IPS-18c (cell line): ENCODE data around the gene A3GALT2.

ENCODE experiments used
- H3K4me3 ChIP-seq: 2 replicates; pipeline ENCODE4 v1.7.0; 2013; ENCODE audit warnings: low read depth, mild to moderate bottlenecking, low read length, moderate library complexity; ENCODE audit not compliant: insufficient read depth
- H3K9me3 ChIP-seq: one replicate; pipeline ENCODE4 v1.6.1; 2013; ENCODE audit warnings: mild to moderate bottlenecking, low read length, moderate library complexity; ENCODE audit not compliant: control insufficient read depth, insufficient read depth

The A3GALT2 gene

GRCh38 chr1:33357099-33357498 lies 36.2 kb upstream of the A3GALT2 start:
- Histone ChIP-seq H3K9me3 (peaks cover 2% of the 10 kb centered on the region), H3K4me3 (no peak overlapping the region)

- H3K4me3 ChIP-seq, result no peak overlapping the region
- H3K9me3 ChIP-seq, result peaks cover 2% of the 10 kb centered on the region
Observed at GRCh38 chr1:33354707-33355316, 33.9 kb upstream of the A3GALT2 start.

GRCh38 chr1:33353531-33353930 lies 32.6 kb upstream of the A3GALT2 start:
- peaks cover 4% of the 10 kb centered on the region for H3K9me3 ChIP-seq
- no peak overlapping the region for H3K4me3 ChIP-seq

- no peak overlapping the region for H3K4me3 ChIP-seq
Observed at GRCh38 chr1:33351281-33351660, 30.4 kb upstream of the A3GALT2 start.

GRCh38 chr1:33350611-33351280 lies 29.8 kb upstream of the A3GALT2 start:
- H3K4me3 ChIP-seq, result peak overlapping the region; percentile 68
- H3K9me3 ChIP-seq, result peaks cover 4% of the 10 kb centered on the region

More at GRCh38 chr1:33351281-33351660, 30.4 kb upstream of the A3GALT2 start:
- H3K9me3 ChIP-seq, result peaks cover 4% of the 10 kb centered on the region

GRCh38 chr1:33349778-33350610 lies 29.1 kb upstream of the A3GALT2 start:
- Histone ChIP-seq H3K4me3 (peak overlapping the region; percentile 68), H3K9me3 (peaks cover 4% of the 10 kb centered on the region)

GRCh38 chr1:33349081-33349759 lies 28.3 kb upstream of the A3GALT2 start:
- H3K9me3 ChIP-seq, result peaks cover 4% of the 10 kb centered on the region
- H3K4me3 ChIP-seq, result peak overlapping the region; percentile 50

GRCh38 chr1:33348676-33349080 lies 27.8 kb upstream of the A3GALT2 start:
- Histone ChIP-seq H3K9me3 (peaks cover 4% of the 10 kb centered on the region), H3K4me3 (peak overlapping the region; percentile 50)

- Histone ChIP-seq H3K9me3 (peaks cover 4% of the 10 kb centered on the region), H3K4me3 (peak overlapping the region; percentile 50; the same call in 1 of the 2 replicates)
Observed at GRCh38 chr1:33348194-33348593, 27.3 kb upstream of the A3GALT2 start.

GRCh38 chr1:33347650-33347992 lies 26.7 kb upstream of the A3GALT2 start:
- no peak overlapping the region for H3K4me3 ChIP-seq
- peaks cover 4% of the 10 kb centered on the region for H3K9me3 ChIP-seq

- no peak overlapping the region for H3K4me3 ChIP-seq
- H3K9me3 ChIP-seq, result peaks cover 4% of the 10 kb centered on the region
Observed at GRCh38 chr1:33346927-33347649, 26.2 kb upstream of the A3GALT2 start.

- Histone ChIP-seq H3K4me3 (no peak overlapping the region), H3K9me3 (peaks cover 4% of the 10 kb centered on the region)
Observed at GRCh38 chr1:33346533-33346926, 25.6 kb upstream of the A3GALT2 start.

GRCh38 chr1:33344896-33345560 lies 24.1 kb upstream of the A3GALT2 start:
- Histone ChIP-seq H3K9me3 (peaks cover 4% of the 10 kb centered on the region), H3K4me3 (no peak overlapping the region)

- H3K9me3 ChIP-seq, result peaks cover 2% of the 10 kb centered on the region
- H3K4me3 ChIP-seq, result no peak overlapping the region
Observed at GRCh38 chr1:33343539-33343938, 22.6 kb upstream of the A3GALT2 start.

- peak overlapping the region; percentile 9; the same call in 1 of the 2 replicates for H3K4me3 ChIP-seq
Observed at GRCh38 chr1:33342041-33342723, 21.3 kb upstream of the A3GALT2 start.

GRCh38 chr1:33341190-33341589 lies 20.3 kb upstream of the A3GALT2 start:
- H3K4me3 ChIP-seq, result no peak overlapping the region

More at GRCh38 chr1:33342041-33342723, 21.3 kb upstream of the A3GALT2 start:
- H3K9me3 ChIP-seq, result no peaks in the 10 kb centered on the region

More at GRCh38 chr1:33341190-33341589, 20.3 kb upstream of the A3GALT2 start:
- no peaks in the 10 kb centered on the region for H3K9me3 ChIP-seq
